ENCODE measurements around the gene COL4A2. TPM values are rescaled to one million over a fixed set of nuclear protein-coding genes. Genes with fewer than 3 reads are reported as not detected.

The COL4A2 gene
- total RNA-seq, 4 donors from 2014 or later = 97.6 to 193 (median 131) TPM

GRCh38 chr13:110405597-110406450, 98.7 kb downstream of the COL4A2 start:
- no peak for TF ChIP-seq POLR2A (IDR thresholded peaks at IDR 0.05)
- TF ChIP-seq CTCF (IDR thresholded peaks at IDR 0.05) = no peak
- intact Hi-C loops (cut with DNase I) = no loop called here
- no peak overlapping the region for H3K4me3 ChIP-seq (replicated peaks in 1 of 3)

GRCh38 chr13:110407021-110407420, 99.9 kb downstream of the COL4A2 start:
- Histone ChIP-seq H3K4me1 (peaks cover 21 to 67% of the 10 kb centered on the region in 2 donors), H3K9me3 (no peaks in the 10 kb centered on the region), H3K36me3 (no peaks in the 10 kb centered on the region), H3K27ac (peak overlapping the region in 2 of 3 donors; percentile 32 to 70), H3K4me3 (replicated peaks in 1 of 3) (no peak overlapping the region), H3K27me3 (no peaks in the 10 kb centered on the region)
- no peak for TF ChIP-seq CTCF (IDR thresholded peaks at IDR 0.05)
- no peak for TF ChIP-seq POLR2A (IDR thresholded peaks at IDR 0.05)
- WGBS, 2 donors = 83 to 93% methylated on average over 14 of the region's 14 CpGs
- intact Hi-C loops (cut with DNase I) = no loop called here
- no peak for DNase-seq

More at GRCh38 chr13:110405597-110406450, 98.7 kb downstream of the COL4A2 start:
- Histone ChIP-seq H3K27ac (peak overlapping the region; percentile 32 to 70 (median 66)), H3K27me3 (no peaks in the 10 kb centered on the region), H3K36me3 (no peaks in the 10 kb centered on the region), H3K4me1 (peaks cover 20 to 60% of the 10 kb centered on the region in 2 donors), H3K9me3 (no peaks in the 10 kb centered on the region)
- 62 to 70% methylated on average over 12 of the region's 12 CpGs for WGBS, 2 donors
- DNase-seq = peak; percentile 41 to 75

- Histone ChIP-seq H3K36me3 (no peaks in the 10 kb centered on the region), H3K4me3 (replicated peaks in 1 of 3) (no peak overlapping the region), H3K4me1 (peaks cover 25 to 71% of the 10 kb centered on the region in 2 donors), H3K27me3 (no peaks in the 10 kb centered on the region), H3K27ac (peak overlapping the region; percentile 5 to 70 (median 32)), H3K9me3 (no peaks in the 10 kb centered on the region)
- TF ChIP-seq POLR2A (IDR thresholded peaks at IDR 0.05) = no peak
- no peak for TF ChIP-seq CTCF (IDR thresholded peaks at IDR 0.05)
- no peak for DNase-seq
- WGBS, 2 donors = 52 to 70% methylated on average over 9 of the region's 9 CpGs
- intact Hi-C loops (cut with DNase I) = no loop called here
Observed at GRCh38 chr13:110407531-110407930, 100.4 kb downstream of the COL4A2 start.

GRCh38 chr13:110408286-110408685, 101.2 kb downstream of the COL4A2 start:
- no peak for DNase-seq
- TF ChIP-seq POLR2A (IDR thresholded peaks at IDR 0.05) (no peak), CTCF (IDR thresholded peaks at IDR 0.05) (no peak)
- Histone ChIP-seq H3K27ac (peak overlapping the region; percentile 5 to 70 (median 63)), H3K4me1 (peaks cover 28 to 79% of the 10 kb centered on the region in 2 donors), H3K27me3 (no peaks in the 10 kb centered on the region), H3K36me3 (no peaks in the 10 kb centered on the region), H3K9me3 (no peaks in the 10 kb centered on the region), H3K4me3 (replicated peaks in 1 of 3) (no peak overlapping the region)
- 78 to 89% methylated on average over 10 to 12 of the region's 12 CpGs for WGBS, 2 donors
- intact Hi-C loops (cut with DNase I) = no loop called here

- DNase-seq = no peak
- Histone ChIP-seq H3K36me3 (no peaks in the 10 kb centered on the region), H3K4me1 (peaks cover 33 to 88% of the 10 kb centered on the region in 2 donors), H3K9me3 (no peaks in the 10 kb centered on the region), H3K27me3 (no peaks in the 10 kb centered on the region), H3K27ac (peak overlapping the region; percentile 40 to 94 (median 78)), H3K4me3 (replicated peaks in 1 of 3) (no peak overlapping the region)
- TF ChIP-seq POLR2A (IDR thresholded peaks at IDR 0.05) (no peak), CTCF (IDR thresholded peaks at IDR 0.05) (no peak)
- WGBS, 2 donors = 72 to 75% methylated on average over 13 of the region's 13 CpGs
- intact Hi-C loops (cut with DNase I) = no loop called here
Observed at GRCh38 chr13:110409581-110409992, 102.5 kb downstream of the COL4A2 start.
